ENCODE data around the gene TRIP13.

TRIP13 gene

GRCh38 chr5:871596-872298 lies 20.9 kb upstream of the TRIP13 start:
- Histone ChIP-seq H3K4me1 (ENCODE audit: control insufficient read depth, insufficient read depth, low read length) (no peaks in the 10 kb centered on the region), H3K4me3 (ENCODE audit: low read depth, low read length) (no peak overlapping the region), H3K36me3 (ENCODE audit: control insufficient read depth in 2 of 2, insufficient read depth in 1 of 2, low read length in 2 of 2) (peaks cover 65 to 100% of the 10 kb centered on the region in 2 experiments), H3K27ac (ENCODE audit: extremely low read depth, low read depth, low read length) (no peak overlapping the region), H3K9me3 (ENCODE audit: control insufficient read depth, insufficient read depth, low read depth, low read length) (no peaks in the 10 kb centered on the region)
- ChIA-PET POLR2A (no interaction called here), CTCF (no interaction called here)
- TF ChIP-seq ZNF610 (tag by site-specific recombination; IDR thresholded peaks at IDR 0.05; ENCODE audit: borderline replicate concordance) (no peak), ZNF335 (tag by site-specific recombination; conservative IDR thresholded peaks at IDR 0.05) (no peak), ZNF654 (tag by site-specific recombination; IDR thresholded peaks at IDR 0.05; ENCODE audit: low read depth) (no peak), IKZF3 (tag by site-specific recombination; IDR thresholded peaks at IDR 0.05) (no peak), ZNF26 (tag by site-specific recombination; IDR thresholded peaks at IDR 0.05) (no peak), ZNF16 (tag by site-specific recombination; IDR thresholded peaks at IDR 0.05; ENCODE audit: low read depth) (no peak), ZNF366 (tag by site-specific recombination; conservative IDR thresholded peaks at IDR 0.05) (no peak), OVOL3 (tag by site-specific recombination; IDR thresholded peaks at IDR 0.05) (no peak), REPIN1 (tag by site-specific recombination; IDR thresholded peaks at IDR 0.05; ENCODE audit: low read depth) (no peak), ZBTB10 (tag by site-specific recombination; IDR thresholded peaks at IDR 0.05) (no peak), ZNF747 (tag by site-specific recombination; IDR thresholded peaks at IDR 0.05) (no peak), ZNF76 (tag by site-specific recombination; IDR thresholded peaks at IDR 0.05; ENCODE audit: borderline replicate concordance, low read depth) (no peak), SETDB1 (IDR thresholded peaks at IDR 0.05; ENCODE audit: insufficient read length, low read length) (no peak), YY1 (tag by site-specific recombination; IDR thresholded peaks at IDR 0.05) (no peak), ZNF341 (tag by site-specific recombination; IDR thresholded peaks at IDR 0.05; ENCODE audit: low read depth) (no peak), ZNF548 (tag by site-specific recombination; IDR thresholded peaks at IDR 0.05) (no peak), ZNF600 (tag by site-specific recombination; IDR thresholded peaks at IDR 0.05) (no peak), ZNF639 (tag by site-specific recombination; IDR thresholded peaks at IDR 0.05) (no peak), ZNF175 (tag by site-specific recombination; IDR thresholded peaks at IDR 0.05) (no peak)
- TF ChIP-seq, protein P1, sequence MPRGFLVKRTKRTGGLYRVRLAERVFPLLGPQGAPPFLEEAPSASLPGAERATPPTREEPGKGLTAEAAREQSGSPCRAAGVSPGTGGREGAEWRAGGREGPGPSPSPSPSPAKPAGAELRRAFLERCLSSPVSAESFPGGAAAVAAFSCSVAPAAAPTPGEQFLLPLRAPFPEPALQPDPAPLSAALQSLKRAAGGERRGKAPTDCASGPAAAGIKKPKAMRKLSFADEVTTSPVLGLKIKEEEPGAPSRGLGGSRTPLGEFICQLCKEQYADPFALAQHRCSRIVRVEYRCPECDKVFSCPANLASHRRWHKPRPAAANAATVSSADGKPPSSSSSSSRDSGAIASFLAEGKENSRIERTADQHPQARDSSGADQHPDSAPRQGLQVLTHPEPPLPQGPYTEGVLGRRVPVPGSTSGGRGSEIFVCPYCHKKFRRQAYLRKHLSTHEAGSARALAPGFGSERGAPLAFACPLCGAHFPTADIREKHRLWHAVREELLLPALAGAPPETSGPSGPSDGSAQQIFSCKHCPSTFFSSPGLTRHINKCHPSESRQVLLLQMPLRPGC (tag by site-specific recombination; IDR thresholded peaks at IDR 0.05): no peak

All from HEK293 (cell line).